Fibroblast of pulmonary artery (primary cell): ENCODE measurements around the gene METAP2.

Source experiments
- DNase-seq: peaks from one replicate; pipeline ENCODE4 v3.0.0-alpha.2; 2010; ENCODE audit warnings: low read depth
- H3K4me3 ChIP-seq: replicated peaks from 2 replicates; pipeline ENCODE4 v1.5.1; 2011; ENCODE audit warnings: low read depth, mild to moderate bottlenecking, control low read depth, low read length, moderate library complexity
- TF ChIP-seq, protein P1 (sequence below): IDR thresholded peaks from 2 replicates; pipeline ENCODE4 v1.5.1; 2011; ENCODE audit warnings: mild to moderate bottlenecking, control low read depth, low read length, inconsistent platforms; ENCODE audit errors: missing control alignments

The METAP2 gene

DNA sequence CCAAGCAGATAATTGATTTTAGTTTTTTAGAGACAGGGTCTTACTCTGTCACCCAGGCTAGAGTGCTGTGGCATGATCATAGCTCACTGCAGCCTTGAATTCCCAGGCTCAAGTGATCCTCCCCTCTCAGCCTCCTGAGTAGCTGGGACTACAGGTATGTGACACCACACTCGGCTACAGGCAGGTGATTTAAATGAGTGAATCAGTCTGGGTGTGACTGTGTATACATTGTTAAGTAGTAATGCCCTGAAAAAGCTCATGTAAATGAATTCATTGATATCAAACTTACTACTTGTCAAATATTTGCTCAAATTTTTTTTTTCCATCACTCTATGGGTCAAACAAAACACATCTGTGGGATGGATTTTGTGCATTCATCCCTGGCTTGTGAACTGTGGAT lies 83.7 kb downstream of the METAP2 start:
- H3K4me3 ChIP-seq = no peak overlapping the region
- TF ChIP-seq, protein P1, sequence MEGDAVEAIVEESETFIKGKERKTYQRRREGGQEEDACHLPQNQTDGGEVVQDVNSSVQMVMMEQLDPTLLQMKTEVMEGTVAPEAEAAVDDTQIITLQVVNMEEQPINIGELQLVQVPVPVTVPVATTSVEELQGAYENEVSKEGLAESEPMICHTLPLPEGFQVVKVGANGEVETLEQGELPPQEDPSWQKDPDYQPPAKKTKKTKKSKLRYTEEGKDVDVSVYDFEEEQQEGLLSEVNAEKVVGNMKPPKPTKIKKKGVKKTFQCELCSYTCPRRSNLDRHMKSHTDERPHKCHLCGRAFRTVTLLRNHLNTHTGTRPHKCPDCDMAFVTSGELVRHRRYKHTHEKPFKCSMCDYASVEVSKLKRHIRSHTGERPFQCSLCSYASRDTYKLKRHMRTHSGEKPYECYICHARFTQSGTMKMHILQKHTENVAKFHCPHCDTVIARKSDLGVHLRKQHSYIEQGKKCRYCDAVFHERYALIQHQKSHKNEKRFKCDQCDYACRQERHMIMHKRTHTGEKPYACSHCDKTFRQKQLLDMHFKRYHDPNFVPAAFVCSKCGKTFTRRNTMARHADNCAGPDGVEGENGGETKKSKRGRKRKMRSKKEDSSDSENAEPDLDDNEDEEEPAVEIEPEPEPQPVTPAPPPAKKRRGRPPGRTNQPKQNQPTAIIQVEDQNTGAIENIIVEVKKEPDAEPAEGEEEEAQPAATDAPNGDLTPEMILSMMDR = no peak

More for the DNA sequence above, 83.7 kb downstream of the METAP2 start:
- no peak for DNase-seq
